Endothelial cell of umbilical vein (primary cell): ENCODE data around the gene RIN2.

ENCODE experiments used
- CTCF ChIP-seq, 2 donors: IDR thresholded peaks; 1 replicate in 1 of 2; 2 replicates in 1 of 2; pipeline ENCODE4 v1.5.1; 2011; ENCODE audit warnings: low read length in 2 of 2, mild to moderate bottlenecking in 2 of 2, moderate library complexity in 2 of 2, control low read depth in 1 of 2, inconsistent platforms in 1 of 2, low read depth in 1 of 2; ENCODE audit not compliant: insufficient read depth in 1 of 2; ENCODE audit errors: extremely low read depth in 1 of 2
- EZH2 ChIP-seq: IDR thresholded peaks from 2 replicates; pipeline ENCODE4 v1.6.1; 2012; ENCODE audit warnings: borderline replicate concordance, low read depth, mild to moderate bottlenecking, moderate library complexity, low read length, inconsistent platforms; ENCODE audit not compliant: severe bottlenecking
- GATA2 ChIP-seq: IDR thresholded peaks from 2 replicates; pipeline ENCODE4 v1.7.0; 2011; ENCODE audit warnings: low read depth, mild to moderate bottlenecking, moderate library complexity, mixed read lengths, low read length; ENCODE audit not compliant: insufficient read length, insufficient read depth
- JUN ChIP-seq: IDR thresholded peaks from 2 replicates; pipeline ENCODE4 v1.6.1; 2011; ENCODE audit warnings: borderline replicate concordance, low read depth; ENCODE audit not compliant: insufficient read length, insufficient read depth
- MYC ChIP-seq: IDR thresholded peaks from one replicate; pipeline ENCODE4 v1.6.1; 2011; ENCODE audit warnings: mild to moderate bottlenecking, low read depth, low read length
- POLR2A ChIP-seq: IDR thresholded peaks from 2 replicates; pipeline ENCODE4 v1.6.1; 2012; ENCODE audit warnings: low read depth, mild to moderate bottlenecking, control low read depth, low read length
- TF ChIP-seq, protein P1 (sequence below): IDR thresholded peaks from 2 replicates; pipeline ENCODE4 v1.6.1; 2011; ENCODE audit not compliant: insufficient read depth, insufficient read length

GRCh38 chr20:19715986-19716385, 42.1 kb upstream of the RIN2 start:
- TF ChIP-seq CTCF (IDR thresholded peaks at IDR 0.05; ENCODE audit: extremely low read depth in 1 of 2, insufficient read depth in 1 of 2, low read depth in 1 of 2, low read length in 2 of 2) = no peak
- no peak for TF ChIP-seq MYC
- TF ChIP-seq POLR2A = no peak
- no peak for TF ChIP-seq JUN
- TF ChIP-seq, protein P1, sequence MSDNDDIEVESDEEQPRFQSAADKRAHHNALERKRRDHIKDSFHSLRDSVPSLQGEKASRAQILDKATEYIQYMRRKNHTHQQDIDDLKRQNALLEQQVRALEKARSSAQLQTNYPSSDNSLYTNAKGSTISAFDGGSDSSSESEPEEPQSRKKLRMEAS = no peak
- TF ChIP-seq EZH2 = no peak
- no peak for TF ChIP-seq GATA2
